Epithelial cell of esophagus (primary cell): ENCODE results near the gene SRSF1.

Experiments used
- DNase-seq: peaks from one replicate; pipeline ENCODE4 v3.0.0; 2010; ENCODE audit warnings: low read depth
- H3K4me3 ChIP-seq: 2 replicates; pipeline ENCODE4 v1.5.1; 2011; ENCODE audit warnings: mild to moderate bottlenecking, low read length, control low read depth
- TF ChIP-seq, protein P1 (sequence below): IDR thresholded peaks from 2 replicates; pipeline ENCODE4 v1.5.1; 2011; ENCODE audit warnings: low read depth, mild to moderate bottlenecking, low read length, control low read depth, inconsistent platforms; ENCODE audit not compliant: insufficient read depth; ENCODE audit errors: missing control alignments

Gene SRSF1

DNA sequence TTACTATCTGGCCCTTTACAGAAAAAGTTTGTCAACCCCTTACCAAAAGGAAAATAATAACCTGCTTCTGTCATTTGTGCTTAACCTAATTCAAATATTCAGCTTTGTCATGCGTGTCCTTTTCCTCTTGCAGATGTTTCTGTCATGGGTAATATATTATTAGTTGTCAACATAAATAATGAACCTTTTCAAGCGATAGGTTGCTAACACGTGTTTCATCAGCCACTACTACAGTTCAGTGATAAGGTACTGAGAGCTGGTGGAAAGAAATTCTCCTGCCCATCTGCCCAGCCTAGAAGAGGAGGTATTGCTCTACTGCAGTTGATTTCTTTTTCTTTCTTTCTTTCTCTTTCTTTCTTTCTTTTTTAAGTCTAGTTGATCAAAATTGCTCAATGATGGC, 12.0 kb upstream of the SRSF1 start:
- H3K4me3 ChIP-seq: no peak overlapping the region
- DNase-seq: no peak
- TF ChIP-seq, protein P1, sequence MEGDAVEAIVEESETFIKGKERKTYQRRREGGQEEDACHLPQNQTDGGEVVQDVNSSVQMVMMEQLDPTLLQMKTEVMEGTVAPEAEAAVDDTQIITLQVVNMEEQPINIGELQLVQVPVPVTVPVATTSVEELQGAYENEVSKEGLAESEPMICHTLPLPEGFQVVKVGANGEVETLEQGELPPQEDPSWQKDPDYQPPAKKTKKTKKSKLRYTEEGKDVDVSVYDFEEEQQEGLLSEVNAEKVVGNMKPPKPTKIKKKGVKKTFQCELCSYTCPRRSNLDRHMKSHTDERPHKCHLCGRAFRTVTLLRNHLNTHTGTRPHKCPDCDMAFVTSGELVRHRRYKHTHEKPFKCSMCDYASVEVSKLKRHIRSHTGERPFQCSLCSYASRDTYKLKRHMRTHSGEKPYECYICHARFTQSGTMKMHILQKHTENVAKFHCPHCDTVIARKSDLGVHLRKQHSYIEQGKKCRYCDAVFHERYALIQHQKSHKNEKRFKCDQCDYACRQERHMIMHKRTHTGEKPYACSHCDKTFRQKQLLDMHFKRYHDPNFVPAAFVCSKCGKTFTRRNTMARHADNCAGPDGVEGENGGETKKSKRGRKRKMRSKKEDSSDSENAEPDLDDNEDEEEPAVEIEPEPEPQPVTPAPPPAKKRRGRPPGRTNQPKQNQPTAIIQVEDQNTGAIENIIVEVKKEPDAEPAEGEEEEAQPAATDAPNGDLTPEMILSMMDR: no peak

DNA sequence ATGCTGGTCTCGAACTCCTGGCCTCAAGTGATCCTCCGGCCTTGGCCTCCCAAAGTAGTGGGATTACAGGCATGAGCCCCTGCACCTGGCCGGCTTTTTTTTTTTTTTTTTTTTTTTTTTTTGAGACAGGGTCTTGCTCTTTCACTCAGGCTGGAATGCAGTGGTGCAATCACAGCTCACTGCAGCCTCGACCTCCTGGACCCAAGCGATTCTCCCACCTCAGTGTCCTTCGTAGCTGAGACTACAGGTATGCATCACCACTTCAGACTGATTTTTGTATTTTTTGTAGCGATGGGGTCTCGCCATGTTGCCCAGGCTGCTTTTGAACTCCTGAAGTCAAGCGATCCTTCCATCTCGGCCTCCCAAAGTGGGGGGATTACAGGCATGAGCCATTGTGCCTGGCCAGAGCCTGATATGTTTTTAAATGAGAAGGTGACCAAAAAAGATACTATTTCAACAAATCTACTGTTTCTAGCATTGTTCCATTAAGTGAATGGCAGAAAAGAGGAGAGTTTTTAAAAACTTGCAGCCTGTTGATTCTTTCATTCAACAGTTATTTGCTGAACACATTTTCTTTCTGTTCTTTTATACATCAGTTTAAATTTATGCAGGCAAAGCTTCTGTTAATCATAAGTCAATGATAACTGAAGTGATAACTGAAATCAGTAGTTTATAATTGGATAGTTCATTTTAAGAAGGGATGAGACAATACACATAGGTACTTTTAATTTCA, 3.2 kb upstream of the SRSF1 start:
- TF ChIP-seq, protein P1: no peak
- H3K4me3 ChIP-seq: no peak overlapping the region
- no peak for DNase-seq

DNA sequence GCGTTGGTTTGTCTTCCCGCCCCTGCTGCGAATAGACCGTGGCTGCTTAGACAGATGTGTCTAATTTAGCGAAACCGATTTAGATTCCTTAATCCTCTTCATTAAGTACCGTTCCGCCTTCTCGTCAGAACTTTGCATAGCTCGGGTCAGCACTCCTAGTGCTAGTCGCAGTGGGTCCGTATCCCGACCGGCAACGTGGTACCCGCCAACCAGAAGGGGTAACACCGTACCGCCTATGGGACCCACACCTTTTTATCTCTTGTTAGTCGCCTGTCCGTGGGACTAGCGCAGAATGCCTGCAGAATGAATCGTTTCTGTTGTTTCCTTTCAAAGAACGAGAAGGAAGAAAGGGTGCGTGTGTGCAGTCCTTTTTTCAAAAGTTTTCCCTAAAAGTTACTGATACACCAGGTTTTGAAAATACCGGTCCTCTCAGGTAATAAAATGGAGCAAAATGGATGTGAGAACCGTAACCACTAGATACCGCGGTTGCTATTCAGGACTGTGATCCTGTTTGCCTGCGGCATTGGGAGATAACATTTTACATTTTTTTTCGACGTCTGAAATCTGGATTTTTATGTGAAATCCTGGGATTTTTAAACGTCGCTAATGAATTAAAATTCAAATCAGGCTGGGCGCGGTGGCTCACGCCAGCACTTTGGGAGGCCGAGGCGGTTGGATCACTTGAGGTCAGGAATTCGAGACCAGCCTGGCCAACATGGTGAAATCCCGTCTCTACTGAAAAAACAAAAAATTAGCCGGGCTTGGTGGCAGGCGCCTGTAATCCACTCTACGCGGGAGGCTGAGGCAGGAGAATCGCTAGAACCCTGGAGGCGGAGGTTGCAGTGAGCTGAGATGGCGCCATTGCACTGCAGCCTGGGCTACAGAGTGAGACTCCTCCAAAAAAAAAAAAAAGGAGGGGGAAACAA, 998 bp upstream of the SRSF1 start:
- DNase-seq: no peak
- TF ChIP-seq, protein P1: no peak
- H3K4me3 ChIP-seq: peak overlapping the region; percentile 98

DNA sequence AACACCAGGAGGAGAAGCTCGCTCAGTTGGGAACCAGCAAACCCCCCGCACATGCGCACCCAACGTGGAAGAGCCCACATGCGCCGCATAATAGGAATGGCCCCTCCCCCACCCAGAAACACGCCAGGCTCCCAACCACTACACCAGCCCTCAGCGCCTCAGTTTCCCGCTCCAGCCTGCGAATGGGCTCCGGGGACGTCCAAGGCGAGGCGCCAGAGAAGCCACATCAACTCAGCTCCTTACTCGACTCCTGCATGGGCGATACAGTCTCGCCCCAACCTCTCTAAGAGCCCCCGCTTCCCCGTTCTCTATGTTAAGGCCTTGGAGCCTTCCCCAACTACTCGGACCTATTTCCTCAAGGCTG, 504 bp downstream of the SRSF1 start:
- TF ChIP-seq, protein P1: no peak
- peak; percentile 74 for DNase-seq
- H3K4me3 ChIP-seq: peak overlapping the region; percentile 98

DNA sequence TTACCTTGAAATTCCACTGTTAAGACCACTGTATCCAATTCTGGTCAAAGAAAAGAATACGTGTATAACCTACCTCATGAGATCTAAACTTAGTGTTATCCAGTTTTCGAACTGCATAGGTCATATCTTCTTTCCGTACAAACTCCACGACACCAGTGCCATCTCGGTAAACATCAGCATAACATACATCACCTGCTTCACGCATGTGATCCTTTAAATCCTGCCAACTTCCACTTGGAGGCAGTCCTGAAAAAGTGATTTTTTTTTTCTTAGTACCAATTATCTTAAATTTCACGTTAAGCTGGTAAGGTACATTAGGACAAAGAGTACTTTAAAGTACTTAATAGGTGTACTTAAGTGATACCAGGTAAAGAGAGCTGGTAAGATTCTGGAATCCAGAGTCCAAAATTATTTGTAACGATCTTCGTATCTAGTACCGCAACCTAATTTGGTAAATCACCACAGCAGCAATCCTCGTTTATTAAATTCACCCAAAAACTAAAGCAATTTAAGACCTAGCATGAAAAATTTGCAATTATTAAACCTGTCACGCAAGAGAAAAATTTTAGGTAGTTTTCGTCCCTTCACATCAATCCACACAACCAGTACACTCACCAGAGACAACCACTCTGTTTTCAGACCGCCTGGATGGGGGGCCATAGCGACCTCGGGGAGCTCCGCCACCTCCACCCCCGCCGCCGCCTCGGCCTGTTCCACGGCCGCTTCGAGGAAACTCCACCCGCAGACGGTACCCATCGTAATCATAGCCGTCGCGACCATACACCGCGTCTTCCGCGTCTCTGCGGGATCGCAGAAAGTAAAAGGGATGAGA, 1.1 kb downstream of the SRSF1 start:
- no peak for DNase-seq
- peak overlapping the region; percentile 98 for H3K4me3 ChIP-seq
- TF ChIP-seq, protein P1: no peak

DNA sequence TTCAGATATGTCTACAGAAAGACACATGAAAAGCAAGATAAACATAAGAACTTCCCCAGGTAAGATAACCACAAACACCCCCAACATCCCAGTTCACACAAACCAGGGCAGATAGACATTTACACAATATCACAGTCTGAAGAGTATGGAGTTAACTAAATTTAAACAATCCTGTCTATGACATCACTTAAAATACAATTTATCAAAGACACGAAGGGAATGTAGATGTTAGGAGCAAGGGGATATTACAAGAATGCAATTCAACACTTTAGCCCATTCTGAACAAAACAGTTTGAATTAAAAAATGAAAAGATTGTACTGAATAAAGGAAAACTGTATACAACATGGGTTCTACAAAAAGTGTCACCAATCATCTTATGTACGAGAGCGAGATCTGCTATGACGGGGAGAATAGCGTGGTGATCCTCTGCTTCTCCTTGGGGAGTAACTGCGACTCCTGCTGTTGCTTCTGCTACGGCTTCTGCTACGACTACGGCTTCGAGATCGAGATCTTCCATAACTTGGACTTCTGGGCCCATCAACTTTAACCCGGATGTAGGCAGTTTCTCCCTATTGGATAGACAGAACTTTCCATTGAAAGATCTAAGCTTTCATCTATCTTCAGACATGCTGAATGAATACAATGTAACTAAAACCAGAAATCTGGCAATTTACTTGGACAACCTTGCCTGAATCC, 1.9 kb downstream of the SRSF1 start:
- peak; percentile 37 for DNase-seq
- peak overlapping the region; percentile 98 for H3K4me3 ChIP-seq
- TF ChIP-seq, protein P1: peak; percentile 28
